PC-3 (cell line): Measurements from ENCODE around the gene GPR42. TPM values are rescaled to one million over a fixed set of nuclear protein-coding genes. Genes with fewer than 3 reads are reported as not detected.

Experiments
- ATAC-seq: fragments of 200-7000 bp; cut with Tn5 transposase; 2 replicates; pipeline ENCODE4 v1.9.1; 2020; ENCODE audit warnings: mild to moderate bottlenecking, moderate library complexity
- BruUV-seq: library from RNA; stranded (reverse); fragments of 400-500 nt; replicated peaks from 2 replicates; lab custom pipeline; 2021; lab: Mats Ljungman, UMichigan
- CTCF ChIA-PET: fragments of 300-600 bp; sonication (Branson Sonifier 250); formaldehyde crosslinking; loops from one replicate; lab custom pipeline; 2022; ENCODE audit warnings: antibody characterized with exemption; lab: Charles Lee
- POLR2A ChIA-PET: fragments of 300-600 bp; sonication (Branson Sonifier 250); formaldehyde crosslinking; loops from one replicate; lab custom pipeline; 2022; ENCODE audit warnings: antibody characterized with exemption; ENCODE audit not compliant: unreplicated experiment; lab: Charles Lee
- DNase-seq: peaks from one replicate; pipeline ENCODE4 v3.0.0-alpha.2; 2015
- H2AFZ ChIP-seq: fragments of 300-600 bp; sonication (generic); 2 replicates; pipeline ENCODE4 v1.6.0; 2016; ENCODE audit warnings: antibody characterized with exemption, low read length
- H3F3A ChIP-seq: fragments of 300-600 bp; sonication (generic); one replicate; pipeline ENCODE4 v1.6.0; 2017; ENCODE audit warnings: antibody characterized with exemption, low read length, control low read depth, mild to moderate bottlenecking; ENCODE audit not compliant: unreplicated experiment
- H3K27ac ChIP-seq: fragments of 300-600 bp; sonication (generic); 2 replicates; pipeline ENCODE4 v1.5.1; 2016; ENCODE audit warnings: mild to moderate bottlenecking, low read length
- H3K27me3 ChIP-seq: fragments of 300-600 bp; sonication (generic); 2 replicates; pipeline ENCODE4 v1.6.1; 2016; ENCODE audit warnings: low read length, mixed read lengths
- H3K36me3 ChIP-seq: fragments of 300-600 bp; sonication (generic); 2 replicates; pipeline ENCODE4 v1.6.1; 2016; ENCODE audit warnings: low read depth, mixed run types, low read length, mixed read lengths
- H3K4me1 ChIP-seq: fragments of 300-600 bp; sonication (generic); 2 replicates; pipeline ENCODE4 v1.5.1; 2016; ENCODE audit warnings: low read length; ENCODE audit not compliant: insufficient read depth
- H3K4me2 ChIP-seq: fragments of 300-600 bp; sonication (generic); 2 replicates; pipeline ENCODE4 v1.6.0; 2016; ENCODE audit warnings: low read length
- H3K4me3 ChIP-seq: fragments of 300-600 bp; sonication (generic); 2 replicates; pipeline ENCODE4 v1.5.1; 2016; ENCODE audit warnings: mild to moderate bottlenecking, low read length, mixed read lengths
- H3K79me2 ChIP-seq: fragments of 300-600 bp; sonication (generic); 2 replicates; pipeline ENCODE4 v1.6.1; 2017; ENCODE audit warnings: low read length, mixed read lengths
- H3K9ac ChIP-seq: fragments of 300-600 bp; sonication (generic); 2 replicates; pipeline ENCODE4 v1.6.0; 2016; ENCODE audit warnings: mild to moderate bottlenecking, low read length
- H3K9me2 ChIP-seq: fragments of 300-600 bp; sonication (generic); replicated peaks from 2 replicates; pipeline ENCODE4 v1.6.1; 2016; ENCODE audit warnings: mixed run types, low read length, mixed read lengths
- H3K9me3 ChIP-seq: fragments of 300-600 bp; sonication (generic); 2 replicates; pipeline ENCODE4 v1.6.1; 2016; ENCODE audit warnings: low read length, mixed read lengths
- H4K20me1 ChIP-seq: fragments of 300-600 bp; sonication (generic); 2 replicates; pipeline ENCODE4 v1.6.1; 2016; ENCODE audit warnings: low read length, mixed read lengths
- CTCF ChIP-seq: fragments of 300-600 bp; sonication (generic); conservative IDR thresholded peaks from 2 replicates; pipeline ENCODE4 v1.5.1; 2017; ENCODE audit warnings: antibody characterized with exemption, low read depth, mild to moderate bottlenecking, low read length
- EZH2 ChIP-seq: fragments of 300-600 bp; sonication (generic); IDR thresholded peaks from one replicate; pipeline ENCODE4 v1.6.1; 2017; ENCODE audit warnings: antibody characterized with exemption, mild to moderate bottlenecking, low read length; ENCODE audit not compliant: unreplicated experiment
- EZH2phosphoT487 ChIP-seq: fragments of 300-600 bp; sonication (generic); IDR thresholded peaks from 2 replicates; pipeline ENCODE4 v1.6.1; 2018; ENCODE audit warnings: mild to moderate bottlenecking, antibody characterized with exemption, low read length, borderline replicate concordance
- intact Hi-C: fragments of 100-400 bp; cut with micrococcal nuclease; formaldehyde crosslinking; loops from 2 replicates; pipeline ENCODE4 v1.9.0; 2023
- total RNA-seq: library from RNA; depleted of rRNA; stranded (reverse); fragments of >200 nt; gene quantifications from 2 replicates; pipeline ENCODE4 v1.2.3, GENCODE V29; 2014

The GPR42 gene
- total RNA-seq, 1 experiment from 2014 or later, result not detected

GRCh38 chr19:35389192-35389861, 18.5 kb downstream of the GPR42 start:
- no peaks in the 10 kb centered on the region for H4K20me1 ChIP-seq
- POLR2A ChIA-PET, result no interaction called here
- intact Hi-C loops, result no loop called here
- no peaks in the 10 kb centered on the region for H3K79me2 ChIP-seq
- H3K9ac ChIP-seq, result no peak overlapping the region
- no peak for ATAC-seq
- 0 out of 2 replicates have a peak, but pooled peaks cover 6% of the 10 kb centered on the region for H3K9me3 ChIP-seq
- no peak for TF ChIP-seq EZH2
- TF ChIP-seq CTCF, result no peak
- no peak for TF ChIP-seq EZH2phosphoT487
- no peak overlapping the region for H3K27ac ChIP-seq
- H3K36me3 ChIP-seq, result no peaks in the 10 kb centered on the region
- no peaks in the 10 kb centered on the region for H3K9me2 ChIP-seq
- H2AFZ ChIP-seq, result no peak overlapping the region
- CTCF ChIA-PET, result no interaction called here
- no peaks in the 10 kb centered on the region for H3K27me3 ChIP-seq
- no peaks in the 10 kb centered on the region for H3K4me1 ChIP-seq
- no peak overlapping the region for H3K4me2 ChIP-seq
- no TSS peak for BruUV-seq
- no peak for DNase-seq
- no peak overlapping the region for H3K4me3 ChIP-seq
- H3F3A ChIP-seq, result no peaks in the 10 kb centered on the region

GRCh38 chr19:35392742-35393715, 22.2 kb downstream of the GPR42 start:
- ATAC-seq, result no peak
- TF ChIP-seq EZH2, result no peak
- no peak for TF ChIP-seq EZH2phosphoT487
- no peak for TF ChIP-seq CTCF

More at GRCh38 chr19:35392742-35393715, 22.2 kb downstream of the GPR42 start:
- Histone ChIP-seq H3K4me1 (no peaks in the 10 kb centered on the region), H3F3A (no peaks in the 10 kb centered on the region), H3K27me3 (no peaks in the 10 kb centered on the region), H3K9ac (no peak overlapping the region), H3K79me2 (no peaks in the 10 kb centered on the region), H3K4me2 (no peak overlapping the region), H3K4me3 (no peak overlapping the region), H4K20me1 (no peaks in the 10 kb centered on the region), H3K36me3 (no peaks in the 10 kb centered on the region), H3K27ac (no peak overlapping the region), H3K9me2 (no peaks in the 10 kb centered on the region), H2AFZ (no peak overlapping the region), H3K9me3 (no peaks in the 10 kb centered on the region)
- intact Hi-C loops, result no loop called here
- no TSS peak for BruUV-seq
- no peak for DNase-seq
- ChIA-PET POLR2A (no interaction called here), CTCF (no interaction called here)
